GM21529 (cell line): Measurements from ENCODE around the gene LGALS8.
"Not testable (repeated sequence)": the region's sequence is repeated elsewhere in the genome, so short reads cannot be mapped to it uniquely, and the experiment has no call there.

Experiments
- ATAC-seq: cut with Tn5 transposase; IDR thresholded peaks from one replicate; pipeline ENCODE4 v1.9.1; 2021; ENCODE audit not compliant: unreplicated experiment

Gene LGALS8

DNA sequence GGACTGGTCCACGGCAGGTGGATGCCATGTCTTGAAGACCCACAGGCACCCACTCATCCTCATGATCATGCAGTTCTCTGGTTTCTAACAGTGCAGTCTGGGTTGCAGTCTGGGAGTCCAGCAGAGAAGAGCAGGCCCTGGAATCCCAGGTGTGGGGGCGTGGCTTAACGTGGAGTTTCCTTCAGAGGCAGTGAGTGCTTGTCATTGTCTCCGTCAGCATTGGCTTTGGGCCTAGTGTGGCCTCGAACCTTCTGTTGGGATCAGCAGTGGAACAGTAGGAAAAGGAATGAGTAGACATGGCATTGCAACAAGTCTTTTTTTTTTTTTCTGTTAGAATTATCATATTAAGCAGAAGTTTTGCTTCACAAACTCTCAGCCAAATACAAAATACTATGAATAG lies 12.8 kb downstream of the LGALS8 start:
- no peak for ATAC-seq

DNA sequence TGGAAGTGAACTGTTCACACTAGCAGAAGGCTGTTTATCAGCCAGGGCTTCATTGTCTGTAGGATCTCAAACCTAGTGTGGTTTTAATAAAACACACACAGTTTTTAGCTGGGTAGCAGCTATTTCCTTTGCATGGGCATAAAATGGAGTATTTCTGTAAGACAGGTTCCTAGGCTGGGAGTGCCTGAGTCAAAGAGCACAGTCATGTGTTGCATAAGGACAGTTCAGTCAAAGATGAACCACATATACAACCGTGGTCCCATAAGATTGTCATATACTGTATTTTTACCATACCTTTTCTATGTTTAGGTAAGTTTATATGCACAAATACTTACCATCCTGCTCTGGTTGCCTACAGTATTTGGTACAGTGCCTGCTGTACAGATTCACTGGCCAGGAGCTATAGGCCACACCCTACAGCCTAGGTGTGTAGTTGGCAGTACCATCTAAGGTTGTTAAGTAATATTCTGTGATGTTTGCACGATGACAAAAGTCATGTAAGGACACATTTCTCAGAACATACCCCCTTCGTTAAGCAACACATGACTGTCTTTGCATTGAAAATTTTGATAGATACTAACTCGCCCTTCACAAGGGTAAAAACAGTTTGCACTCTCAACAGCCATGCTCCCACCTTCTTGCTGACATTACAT lies 17.2 kb downstream of the LGALS8 start:
- no peak for ATAC-seq

- no peak for ATAC-seq
These were observed 17.9 kb downstream of the LGALS8 start for GRCh38 chr1:236541710-236542109.

DNA sequence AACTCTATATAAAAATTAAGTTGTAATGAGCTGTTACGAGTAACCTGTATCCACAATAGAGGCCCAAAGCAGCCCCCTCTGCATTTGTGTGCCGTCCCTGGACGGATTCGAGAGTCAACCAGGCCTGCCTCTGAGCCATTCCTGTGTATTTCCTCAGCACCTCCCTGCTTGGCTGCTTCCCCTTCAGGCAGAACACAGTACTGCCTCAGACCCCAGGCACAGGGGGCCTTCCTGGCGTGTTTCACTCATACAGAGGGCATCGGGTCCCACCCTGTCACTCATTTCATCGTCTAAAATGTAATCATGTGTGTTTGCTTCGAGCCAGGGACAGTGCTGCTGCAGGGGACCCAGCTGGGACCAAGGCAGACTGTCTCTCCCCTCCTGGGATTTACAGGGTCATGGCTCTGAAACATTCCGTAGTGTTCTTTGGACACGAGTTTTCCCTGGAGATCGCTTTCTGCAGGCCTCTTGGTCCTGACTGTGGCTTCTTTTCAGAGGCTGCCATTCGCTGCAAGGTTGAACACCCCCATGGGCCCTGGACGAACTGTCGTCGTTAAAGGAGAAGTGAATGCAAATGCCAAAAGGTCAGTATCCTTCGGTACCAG lies 19.4 kb downstream of the LGALS8 start:
- ATAC-seq, result no peak

DNA sequence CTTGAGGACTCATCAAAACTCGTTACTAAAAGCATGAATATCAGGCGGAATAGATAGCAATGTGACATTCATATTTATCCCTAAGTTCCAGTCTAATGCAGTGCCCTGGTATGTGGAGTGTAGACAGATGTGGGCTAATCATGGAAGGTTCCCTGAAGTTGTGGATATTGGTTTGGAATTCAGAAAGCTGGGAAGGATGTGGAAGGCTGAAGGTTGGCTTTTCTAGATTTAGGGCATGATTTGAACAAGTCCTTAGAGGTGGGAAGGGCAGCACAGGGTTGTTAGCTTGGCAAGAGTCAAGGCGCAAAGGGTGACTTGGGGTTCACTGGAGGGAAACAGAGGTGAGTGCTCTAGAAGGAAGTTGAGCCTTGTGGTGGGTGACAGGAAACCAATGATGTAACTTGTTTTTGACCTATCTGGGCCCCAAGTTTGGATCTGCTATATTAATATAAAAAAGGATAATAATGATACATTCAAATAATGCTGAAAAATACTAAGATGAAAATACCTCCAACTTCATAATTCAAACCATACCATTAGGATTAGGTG lies 21.9 kb downstream of the LGALS8 start:
- ATAC-seq, result no peak

DNA sequence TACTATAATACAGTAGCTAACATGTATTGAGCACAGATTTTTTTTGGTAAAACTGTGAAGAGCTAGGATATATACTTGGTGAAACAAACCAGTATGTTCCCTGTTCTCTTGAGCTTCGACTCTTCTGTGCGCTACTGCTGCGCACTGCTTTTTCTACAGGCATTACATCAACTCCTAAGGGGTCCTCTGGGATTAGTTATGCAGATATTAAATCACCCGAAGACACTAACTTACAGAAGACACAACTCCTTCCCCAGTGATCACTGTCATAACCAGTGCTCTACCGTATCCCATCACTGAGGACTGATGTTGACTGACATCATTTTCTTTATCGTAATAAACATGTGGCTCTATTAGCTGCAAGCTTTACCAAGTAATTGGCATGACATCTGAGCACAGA lies 24.7 kb downstream of the LGALS8 start:
- no peak for ATAC-seq

DNA sequence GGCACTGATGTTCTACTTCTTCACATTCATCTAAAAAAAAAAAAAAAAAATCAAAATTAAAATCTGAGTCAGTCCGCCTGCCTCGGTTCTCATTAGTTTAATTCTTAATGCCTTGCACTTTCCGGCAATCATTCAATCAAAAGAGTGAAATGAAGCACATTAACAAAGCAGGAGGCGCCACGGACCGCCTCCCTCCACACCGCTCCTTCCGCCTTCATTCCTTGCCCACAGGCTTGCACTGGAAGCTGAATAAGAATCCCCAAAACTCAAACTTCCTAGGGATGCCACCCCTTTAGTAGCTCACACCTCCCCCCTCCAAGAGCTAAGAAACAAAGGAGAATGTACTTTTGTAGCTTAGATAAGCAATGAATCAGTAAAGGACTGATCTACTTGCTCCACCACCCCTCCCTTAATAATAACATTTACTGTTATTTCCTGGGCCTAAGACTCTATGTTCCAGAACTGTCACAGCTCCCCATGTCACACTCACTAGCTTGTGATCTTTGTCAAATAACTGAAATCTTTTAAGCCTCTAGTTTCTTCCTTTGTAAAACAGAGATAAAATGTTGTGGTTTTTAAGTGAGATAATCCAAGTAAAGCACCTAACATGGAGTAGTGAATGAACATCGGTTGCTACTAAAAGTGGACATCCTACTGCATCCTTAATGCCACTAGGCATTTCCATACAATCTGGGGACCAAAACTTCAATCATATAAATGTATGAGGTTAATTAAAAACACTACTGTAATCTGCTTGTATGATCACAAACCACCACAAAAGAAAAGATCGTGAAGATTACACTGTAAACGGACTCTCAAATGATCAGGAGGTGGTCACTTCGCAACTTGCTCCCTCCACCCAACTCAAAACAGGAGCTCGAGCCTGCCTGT lies 27.4 kb downstream of the LGALS8 start:
- no peak for ATAC-seq

- no peak for ATAC-seq
These were observed 28.3 kb downstream of the LGALS8 start for GRCh38 chr1:236552096-236552495.

DNA sequence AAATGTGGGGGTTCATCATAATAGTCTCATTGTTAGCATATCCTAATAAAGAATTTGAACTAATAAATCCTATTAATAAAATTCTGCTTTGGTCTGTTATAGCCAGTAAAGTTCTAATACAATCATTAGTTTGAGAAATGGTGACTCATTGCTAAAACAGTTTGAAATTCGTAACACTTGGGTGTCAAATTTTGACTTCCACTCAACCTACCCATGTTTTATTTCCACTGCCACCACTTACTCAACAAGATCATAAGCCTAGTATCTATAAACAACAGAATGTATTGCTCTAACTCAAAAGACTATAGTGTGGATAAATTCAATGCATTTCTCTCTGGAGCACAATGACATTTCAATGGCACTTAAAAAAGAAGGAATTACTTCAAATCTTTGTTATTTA lies 29.1 kb downstream of the LGALS8 start:
- ATAC-seq, result no peak

- no peak for ATAC-seq
These were observed 29.6 kb downstream of the LGALS8 start for GRCh38 chr1:236553370-236553769.

DNA sequence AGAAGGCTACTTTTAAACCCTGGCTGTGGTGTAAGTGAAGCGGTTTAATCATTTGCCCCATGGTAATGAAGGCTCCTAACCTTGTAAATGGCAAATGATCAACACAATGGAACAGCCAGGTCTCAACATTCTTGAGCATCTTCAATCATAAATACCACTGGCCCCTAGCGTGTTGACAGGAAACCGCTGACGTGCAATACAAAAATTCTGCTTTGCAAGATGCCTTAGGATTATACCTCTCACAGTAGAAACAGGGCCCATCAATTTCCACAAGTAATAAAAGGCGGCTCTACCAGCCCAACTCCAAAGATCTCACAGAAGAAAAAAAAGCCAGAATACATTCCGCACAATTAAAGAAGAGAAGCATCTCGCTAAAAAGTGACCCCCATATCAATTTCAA lies 32.8 kb downstream of the LGALS8 start:
- ATAC-seq, result no peak

DNA sequence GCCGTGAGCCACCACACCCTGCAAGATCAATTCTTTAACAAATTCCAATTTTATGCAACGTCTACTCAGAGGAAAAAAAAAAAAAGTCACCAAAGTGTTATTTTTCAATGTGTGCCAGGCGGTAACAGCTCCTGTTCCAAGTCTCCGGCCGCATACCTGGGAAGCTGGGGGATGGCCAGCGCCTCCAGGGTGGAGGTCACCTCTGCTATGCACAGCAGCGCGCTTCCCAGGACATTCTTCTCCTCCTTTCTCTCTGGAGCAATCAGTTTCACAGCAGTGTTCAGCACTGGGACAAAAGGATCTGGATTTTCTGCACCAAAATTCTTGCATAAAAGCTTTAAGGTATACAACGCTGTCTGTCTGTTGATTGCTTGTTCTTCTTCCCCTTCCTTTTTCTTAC lies 34.3 kb downstream of the LGALS8 start:
- no peak for ATAC-seq

- ATAC-seq, result no peak
These were observed 35.1 kb downstream of the LGALS8 start for GRCh38 chr1:236558846-236559245.

GRCh38 chr1:236560213-236560771 lies 36.5 kb downstream of the LGALS8 start:
- no peak for ATAC-seq

- ATAC-seq, result no peak
These were observed 38.2 kb downstream of the LGALS8 start for GRCh38 chr1:236561976-236562375.

- no peak for ATAC-seq
These were observed 41.7 kb downstream of the LGALS8 start for GRCh38 chr1:236565530-236565929.

GRCh38 chr1:236568285-236568894 lies 44.6 kb downstream of the LGALS8 start:
- ATAC-seq, result no peak

DNA sequence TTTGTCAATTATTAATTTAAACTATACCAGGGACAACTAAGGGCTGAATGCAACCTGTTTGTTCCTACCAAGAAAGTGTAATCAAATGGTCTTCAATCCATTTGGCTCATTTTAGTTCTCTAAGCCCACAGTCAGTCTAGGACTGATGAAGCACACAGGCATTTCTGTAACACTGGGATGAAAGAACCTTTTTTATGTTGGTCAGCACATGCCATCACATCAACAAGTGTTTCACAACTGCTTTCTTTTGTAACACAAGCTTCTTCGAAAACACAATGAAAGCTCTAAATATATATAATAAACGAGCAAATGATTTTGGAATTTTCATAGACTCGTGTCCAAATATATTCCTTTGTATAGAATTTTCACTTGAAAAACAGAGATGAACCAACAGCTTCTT lies 51.7 kb downstream of the LGALS8 start:
- no peak for ATAC-seq

GRCh38 chr1:236576004-236576403 lies 52.2 kb downstream of the LGALS8 start:
- ATAC-seq, result no peak

- ATAC-seq, result not testable (repeated sequence)
These were observed 53.3 kb downstream of the LGALS8 start for GRCh38 chr1:236577041-236577440.

DNA sequence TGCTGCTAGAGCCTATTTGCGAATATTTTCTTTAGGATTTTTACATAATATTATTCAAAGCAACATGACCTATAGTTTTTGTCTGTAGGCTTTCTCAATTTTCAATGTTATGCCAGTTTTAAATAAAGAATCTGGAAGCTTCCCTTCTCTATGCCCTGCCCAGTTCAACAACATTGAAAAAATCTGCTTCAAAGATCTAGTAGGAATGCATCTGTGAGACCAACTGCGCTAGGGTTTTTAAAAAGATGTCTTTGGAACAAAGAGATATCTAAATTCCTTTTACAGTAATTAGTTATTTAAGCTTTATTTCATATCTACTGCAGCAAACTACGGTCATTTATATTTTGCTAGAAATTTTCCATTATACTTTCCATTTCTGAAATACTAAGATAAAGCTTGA lies 54.9 kb downstream of the LGALS8 start:
- ATAC-seq, result no peak
